Measurements from ENCODE around the gene CD99L2. TPM values are rescaled to one million over a fixed set of nuclear protein-coding genes. Genes with fewer than 3 reads are reported as not detected.

CD99L2 gene
- total RNA-seq, 2 donors from 2014 or later = 11.3 to 18.7 TPM

GRCh38 chrX:150729956-150730355 lies 168.5 kb downstream of the CD99L2 start:
- Mint-ChIP-seq H3K9me3 (peaks cover 23% of the 10 kb centered on the region), H3K27me3 (ENCODE audit: insufficient read depth) (no peaks in the 10 kb centered on the region), H3K4me1 (peaks cover 19% of the 10 kb centered on the region), H3K27ac (no peak overlapping the region), H3K36me3 (ENCODE audit: low read depth) (peaks cover 13% of the 10 kb centered on the region), H3K4me3 (no peak overlapping the region)
- WGBS, 2 experiments (ENCODE audit: insufficient coverage in 1 of 2, insufficient read length in 1 of 2) = 99% methylated on average over 5 of the region's 5 CpGs; no CpG with 5 or more reads in 1 of the 2 experiments
- Histone ChIP-seq H3K27me3 (ENCODE audit: control insufficient read depth, insufficient read depth, low read length, poor library complexity, severe bottlenecking) (no peaks in the 10 kb centered on the region), H3K4me1 (ENCODE audit: control insufficient read depth, insufficient read depth, low read length) (no peaks in the 10 kb centered on the region), H3K9ac (ENCODE audit: extremely low read depth, low read length, poor library complexity, severe bottlenecking) (no peak overlapping the region), H3K9me3 (ENCODE audit: control insufficient read depth, low read length) (no peaks in the 10 kb centered on the region), H3K36me3 (ENCODE audit: control insufficient read depth, insufficient read depth, low read length) (peaks cover 23% of the 10 kb centered on the region), H3K4me3 (ENCODE audit: low read length) (no peak overlapping the region), H3K27ac (ENCODE audit: low read depth, low read length) (no peak overlapping the region)
- no peak for TF ChIP-seq CTCF (conservative IDR thresholded peaks at IDR 0.05)
- DNase-seq = no peak

- no peaks in the 10 kb centered on the region for H3K27me3 ChIP-seq (ENCODE audit: control insufficient read depth, insufficient read depth, low read length, poor library complexity, severe bottlenecking)
- no peak overlapping the region for H3K27ac Mint-ChIP-seq
- peaks cover 9% of the 10 kb centered on the region for H3K9me3 ChIP-seq (ENCODE audit: control insufficient read depth, low read length)
- H3K36me3 Mint-ChIP-seq (ENCODE audit: low read depth) = peaks cover 2% of the 10 kb centered on the region
- no peaks in the 10 kb centered on the region for H3K4me1 Mint-ChIP-seq
- H3K36me3 ChIP-seq (ENCODE audit: control insufficient read depth, insufficient read depth, low read length) = no peaks in the 10 kb centered on the region
- 100% methylated on average over 3 of the region's 4 CpGs; no CpG with 5 or more reads in 1 of the 2 experiments for WGBS, 2 experiments (ENCODE audit: insufficient coverage in 1 of 2, insufficient read length in 1 of 2)
- H3K27me3 Mint-ChIP-seq (ENCODE audit: insufficient read depth) = no peaks in the 10 kb centered on the region
- H3K9me3 Mint-ChIP-seq = peaks cover 29% of the 10 kb centered on the region
- no peaks in the 10 kb centered on the region for H3K4me1 ChIP-seq (ENCODE audit: control insufficient read depth, insufficient read depth, low read length)
- no peak overlapping the region for H3K4me3 Mint-ChIP-seq
- H3K4me3 ChIP-seq (ENCODE audit: low read length) = no peak overlapping the region
- no peak for DNase-seq
- no peak overlapping the region for H3K9ac ChIP-seq (ENCODE audit: extremely low read depth, low read length, poor library complexity, severe bottlenecking)
- no peak overlapping the region for H3K27ac ChIP-seq (ENCODE audit: low read depth, low read length)
- no peak for TF ChIP-seq CTCF (conservative IDR thresholded peaks at IDR 0.05)
Observed at GRCh38 chrX:150719621-150720020, 178.8 kb downstream of the CD99L2 start.

Other genes starting within 250 kb of the CD99L2 start
- 10 to 100 TPM; 16.5 to 18.5 TPM for gene MTMR1, start 205.3 kb downstream of the CD99L2 start, total RNA-seq
- 100 to 1,000 TPM; 220 to 413 TPM for gene HMGB3, start 84.7 kb upstream of the CD99L2 start, total RNA-seq

All from endodermal cell (in vitro differentiated cells).